A673 (cell line): ENCODE data around the gene ADCY5. TPM values are rescaled to one million over a fixed set of nuclear protein-coding genes. Genes with fewer than 3 reads are reported as not detected.

Experiments
- BruUV-seq: library from RNA; stranded (reverse); fragments of 400-500 nt; replicated peaks from 2 replicates; lab custom pipeline; 2021; lab: Mats Ljungman, UMichigan
- CTCF ChIA-PET: fragments of 300-600 bp; sonication (Branson Sonifier 250); formaldehyde crosslinking; loops from one replicate; lab custom pipeline; 2022; ENCODE audit warnings: antibody characterized with exemption; lab: Charles Lee
- POLR2A ChIA-PET: fragments of 300-600 bp; sonication (Branson Sonifier 250); formaldehyde crosslinking; loops from one replicate; lab custom pipeline; 2022; ENCODE audit warnings: antibody characterized with exemption; ENCODE audit not compliant: low non-redundant PET; lab: Charles Lee
- DNase-seq: peaks from one replicate; pipeline ENCODE4 v3.0.0-alpha.2; 2015; ENCODE audit warnings: low spot score
- H3K27ac ChIP-seq: fragments of 200-600 bp; sonication (generic); 2 replicates; pipeline ENCODE4 v1.5.1; 2016; ENCODE audit warnings: mixed run types, low read depth, mild to moderate bottlenecking, mixed read lengths, antibody characterized with exemption, low read length; ENCODE audit not compliant: poor library complexity, severe bottlenecking
- H3K27me3 ChIP-seq: fragments of 200-600 bp; sonication (generic); replicated peaks from 2 replicates; pipeline ENCODE4 v1.6.1; 2017; ENCODE audit warnings: mixed run types, low read depth, mild to moderate bottlenecking, mixed read lengths, antibody characterized with exemption, low read length; ENCODE audit not compliant: insufficient read depth, poor library complexity
- H3K36me3 ChIP-seq: fragments of 200-600 bp; sonication (generic); 2 replicates; pipeline ENCODE4 v1.6.1; 2016; ENCODE audit warnings: mixed run types, mild to moderate bottlenecking, mixed read lengths, antibody characterized with exemption, low read length; ENCODE audit not compliant: insufficient read depth, poor library complexity, severe bottlenecking
- H3K4me1 ChIP-seq: fragments of 200-600 bp; sonication (generic); 2 replicates; pipeline ENCODE4 v1.6.1; 2017; ENCODE audit warnings: mixed run types, mild to moderate bottlenecking, mixed read lengths, antibody characterized with exemption, low read length; ENCODE audit not compliant: insufficient read depth, poor library complexity, severe bottlenecking
- H3K4me3 ChIP-seq: fragments of 200-600 bp; sonication (generic); 2 replicates; pipeline ENCODE4 v1.5.1; 2016; ENCODE audit warnings: low read depth, mixed run types, mild to moderate bottlenecking, mixed read lengths, low read length; ENCODE audit not compliant: poor library complexity, severe bottlenecking
- H3K9me3 ChIP-seq: fragments of 200-600 bp; sonication (generic); 2 replicates; pipeline ENCODE4 v1.6.1; 2016; ENCODE audit warnings: mixed run types, low read depth, mild to moderate bottlenecking, mixed read lengths, antibody characterized with exemption, low read length; ENCODE audit not compliant: poor library complexity, severe bottlenecking
- EZH2 ChIP-seq: fragments of 200-600 bp; sonication (generic); IDR thresholded peaks from 2 replicates; pipeline ENCODE4 v1.6.1; 2017; ENCODE audit warnings: borderline replicate concordance, low read depth, mild to moderate bottlenecking, mixed read lengths, antibody characterized with exemption, low read length; ENCODE audit not compliant: poor library complexity, severe bottlenecking
- intact Hi-C: fragments of 100-400 bp; cut with micrococcal nuclease; formaldehyde crosslinking; loops from one replicate; pipeline ENCODE4 v1.10.0; 2022; ENCODE audit not compliant: unreplicated experiment
- total RNA-seq: library from RNA; stranded (reverse); gene quantifications from 2 replicates; pipeline ENCODE4 v1.2.3, GENCODE V29; 2021
- TF ChIP-seq, protein P1 (sequence below): fragments of 300-800, 200-600 bp; sonication (generic); conservative IDR thresholded peaks from 2 replicates; pipeline ENCODE4 v1.5.1; 2017; ENCODE audit warnings: low read depth, mild to moderate bottlenecking, antibody characterized with exemption, low read length, moderate library complexity, mixed read lengths

Gene ADCY5
- total RNA-seq, 1 experiment from 2014 or later: 0.21 TPM

DNA sequence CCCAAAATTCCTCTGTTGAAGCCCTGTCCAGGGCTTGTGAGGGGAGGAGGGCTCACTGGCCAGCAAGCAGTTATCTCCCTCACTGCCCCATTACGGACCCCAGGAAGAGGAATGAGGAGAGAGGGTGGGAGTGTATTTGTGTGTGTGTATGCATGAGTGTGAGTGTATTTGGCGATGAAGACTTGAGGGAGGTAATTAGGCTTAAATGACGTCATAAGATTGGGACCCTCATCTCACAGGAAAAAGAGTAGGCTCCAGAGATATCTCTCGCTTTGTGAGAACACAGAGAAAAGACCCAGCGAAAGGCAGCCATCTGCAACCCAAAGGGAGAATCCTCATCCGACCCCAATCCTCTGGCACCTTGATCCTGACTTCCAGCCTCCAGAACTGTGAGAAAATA is 32.2 kb downstream of the ADCY5 start:
- Histone ChIP-seq H3K27ac (no peak overlapping the region), H3K9me3 (no peaks in the 10 kb centered on the region), H3K27me3 (no peaks in the 10 kb centered on the region), H3K4me1 (no peaks in the 10 kb centered on the region), H3K36me3 (no peaks in the 10 kb centered on the region), H3K4me3 (no peak overlapping the region)
- intact Hi-C loops: no loop called here
- POLR2A ChIA-PET: no interaction called here
- no peak for TF ChIP-seq EZH2
- TF ChIP-seq, protein P1, sequence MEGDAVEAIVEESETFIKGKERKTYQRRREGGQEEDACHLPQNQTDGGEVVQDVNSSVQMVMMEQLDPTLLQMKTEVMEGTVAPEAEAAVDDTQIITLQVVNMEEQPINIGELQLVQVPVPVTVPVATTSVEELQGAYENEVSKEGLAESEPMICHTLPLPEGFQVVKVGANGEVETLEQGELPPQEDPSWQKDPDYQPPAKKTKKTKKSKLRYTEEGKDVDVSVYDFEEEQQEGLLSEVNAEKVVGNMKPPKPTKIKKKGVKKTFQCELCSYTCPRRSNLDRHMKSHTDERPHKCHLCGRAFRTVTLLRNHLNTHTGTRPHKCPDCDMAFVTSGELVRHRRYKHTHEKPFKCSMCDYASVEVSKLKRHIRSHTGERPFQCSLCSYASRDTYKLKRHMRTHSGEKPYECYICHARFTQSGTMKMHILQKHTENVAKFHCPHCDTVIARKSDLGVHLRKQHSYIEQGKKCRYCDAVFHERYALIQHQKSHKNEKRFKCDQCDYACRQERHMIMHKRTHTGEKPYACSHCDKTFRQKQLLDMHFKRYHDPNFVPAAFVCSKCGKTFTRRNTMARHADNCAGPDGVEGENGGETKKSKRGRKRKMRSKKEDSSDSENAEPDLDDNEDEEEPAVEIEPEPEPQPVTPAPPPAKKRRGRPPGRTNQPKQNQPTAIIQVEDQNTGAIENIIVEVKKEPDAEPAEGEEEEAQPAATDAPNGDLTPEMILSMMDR: no peak
- CTCF ChIA-PET: no interaction called here
- DNase-seq: no peak
- no TSS peak for BruUV-seq

DNA sequence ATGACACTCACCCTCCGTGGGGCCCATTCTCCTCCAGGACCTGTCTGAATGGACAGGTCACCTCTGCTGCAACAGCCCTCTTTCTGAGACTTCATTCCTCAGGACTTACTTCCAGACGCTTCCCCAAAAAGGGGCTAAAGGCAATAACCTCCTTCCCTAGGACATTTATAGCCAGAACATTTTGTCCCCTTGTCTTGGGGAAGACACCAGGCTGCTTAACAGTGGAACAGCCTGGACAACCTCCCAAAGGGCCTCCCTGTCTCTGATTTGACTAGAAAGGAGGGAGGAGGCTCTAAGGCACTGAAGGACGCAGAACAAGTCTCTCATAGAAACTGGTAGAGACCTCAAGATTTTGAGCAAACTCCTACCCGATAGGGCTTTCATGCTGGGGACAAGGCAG is 32.7 kb downstream of the ADCY5 start:
- BruUV-seq: no TSS peak
- ChIA-PET POLR2A (no interaction called here), CTCF (no interaction called here)
- TF ChIP-seq, protein P1: no peak
- TF ChIP-seq EZH2: no peak
- no peaks in the 10 kb centered on the region for H3K9me3 ChIP-seq
- DNase-seq: no peak
- H3K4me1 ChIP-seq: no peaks in the 10 kb centered on the region
- H3K36me3 ChIP-seq: no peaks in the 10 kb centered on the region
- intact Hi-C loops: no loop called here
- no peaks in the 10 kb centered on the region for H3K27me3 ChIP-seq
- H3K27ac ChIP-seq: no peak overlapping the region
- H3K4me3 ChIP-seq: no peak overlapping the region

GRCh38 chr3:123414973-123415775 is 33.7 kb downstream of the ADCY5 start:
- DNase-seq: no peak
- Histone ChIP-seq H3K36me3 (no peaks in the 10 kb centered on the region), H3K4me3 (no peak overlapping the region), H3K9me3 (no peaks in the 10 kb centered on the region), H3K27me3 (no peaks in the 10 kb centered on the region), H3K27ac (no peak overlapping the region), H3K4me1 (no peaks in the 10 kb centered on the region)
- CTCF ChIA-PET: no interaction called here
- intact Hi-C loops: no loop called here
- POLR2A ChIA-PET: no interaction called here
- no TSS peak for BruUV-seq
- TF ChIP-seq, protein P1: no peak
- no peak for TF ChIP-seq EZH2
